D341Med (cell line): Measurements from ENCODE around the gene NDUFV1.
A peak's percentile ranks its signal among the peaks of the same experiment; 100 is the strongest.
"Not testable (repeated sequence)": the region's sequence is repeated elsewhere in the genome, so short reads cannot be mapped to it uniquely, and the experiment has no call there.

Source experiments
- DNase-seq: peaks from one replicate; pipeline ENCODE4 v3.0.0; 2012; ENCODE audit warnings: low spot score

NDUFV1 gene

GRCh38 chr11:67611704-67612587 lies 5.2 kb downstream of the NDUFV1 start:
- DNase-seq, result no peak

- no peak for DNase-seq
These were observed 6.0 kb downstream of the NDUFV1 start for GRCh38 chr11:67612751-67613150.

- no peak for DNase-seq
These were observed 6.7 kb downstream of the NDUFV1 start for GRCh38 chr11:67613313-67613959.

DNA sequence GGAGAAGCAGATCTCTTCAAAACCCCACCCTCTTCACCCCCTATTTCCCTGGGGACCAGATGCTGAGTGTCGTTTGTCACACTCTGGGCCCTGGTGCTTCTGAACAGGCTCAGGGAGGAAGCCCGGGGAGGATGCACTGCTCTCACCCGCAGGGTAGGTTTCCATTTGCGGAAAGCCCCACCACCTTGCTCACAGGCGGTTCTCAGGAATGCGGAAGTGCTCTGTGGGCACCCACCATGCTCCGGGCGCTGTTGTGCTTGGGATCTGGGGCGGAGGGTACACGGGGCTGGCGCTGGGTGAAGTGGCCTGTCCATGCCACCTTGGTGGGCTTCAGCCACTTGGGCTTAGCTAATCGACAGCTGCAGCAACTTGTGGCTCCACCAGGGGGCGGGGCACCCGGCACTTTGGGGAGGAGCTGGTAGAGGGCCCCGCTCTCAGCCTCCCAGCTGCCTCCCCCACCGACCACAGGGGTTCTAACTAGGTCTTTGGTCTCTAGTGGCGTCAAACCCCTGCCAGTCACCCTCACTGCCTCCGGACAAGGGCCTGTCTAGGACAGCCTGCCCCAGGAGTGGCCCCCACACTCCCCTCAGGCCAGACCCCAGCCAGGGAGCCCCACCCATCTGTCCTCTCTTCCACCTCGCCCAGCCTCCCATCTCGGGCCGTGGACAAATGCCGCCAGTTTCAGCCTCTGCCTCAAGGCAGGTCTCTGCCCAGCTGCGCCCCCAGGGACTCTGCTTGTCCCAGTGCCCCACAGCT lies 7.4 kb downstream of the NDUFV1 start:
- DNase-seq, result peak; percentile 78

- peak; percentile 78 for DNase-seq
These were observed 8.3 kb downstream of the NDUFV1 start for GRCh38 chr11:67614730-67615714.

DNA sequence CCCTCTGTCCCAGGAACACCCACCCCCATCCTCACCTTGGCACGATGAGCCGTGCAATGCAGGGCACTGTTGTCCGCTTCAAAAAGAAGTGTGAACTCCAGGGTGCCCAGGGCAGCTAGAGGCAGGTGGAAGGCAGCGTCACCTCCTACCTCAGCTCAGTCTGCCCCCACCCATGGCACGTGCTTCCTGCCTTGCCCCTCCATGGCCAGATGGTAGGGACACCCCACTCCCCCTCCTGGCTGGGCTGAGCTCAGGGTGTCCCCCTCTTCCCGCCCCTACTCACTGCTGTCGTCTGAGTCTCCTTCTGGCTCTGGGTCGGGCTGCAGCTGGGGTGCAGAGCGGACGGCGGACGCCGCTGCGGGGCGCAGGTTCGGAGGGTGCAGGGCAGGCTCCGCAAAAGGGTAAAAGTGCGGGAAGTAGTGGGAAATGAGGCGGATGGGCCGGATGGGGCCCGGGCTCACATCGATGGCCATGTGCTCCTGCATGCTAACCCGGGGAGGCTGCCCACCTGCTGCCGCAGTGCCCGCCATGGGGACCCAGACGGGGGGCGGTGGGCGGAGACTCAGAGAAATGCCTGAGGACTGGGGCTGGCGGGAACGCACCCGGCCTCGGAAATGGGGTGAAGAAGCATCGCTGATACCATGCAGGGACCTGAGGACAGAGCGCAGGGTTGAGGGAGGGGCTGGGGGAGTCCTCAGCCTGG lies 9.1 kb downstream of the NDUFV1 start:
- no peak for DNase-seq

DNA sequence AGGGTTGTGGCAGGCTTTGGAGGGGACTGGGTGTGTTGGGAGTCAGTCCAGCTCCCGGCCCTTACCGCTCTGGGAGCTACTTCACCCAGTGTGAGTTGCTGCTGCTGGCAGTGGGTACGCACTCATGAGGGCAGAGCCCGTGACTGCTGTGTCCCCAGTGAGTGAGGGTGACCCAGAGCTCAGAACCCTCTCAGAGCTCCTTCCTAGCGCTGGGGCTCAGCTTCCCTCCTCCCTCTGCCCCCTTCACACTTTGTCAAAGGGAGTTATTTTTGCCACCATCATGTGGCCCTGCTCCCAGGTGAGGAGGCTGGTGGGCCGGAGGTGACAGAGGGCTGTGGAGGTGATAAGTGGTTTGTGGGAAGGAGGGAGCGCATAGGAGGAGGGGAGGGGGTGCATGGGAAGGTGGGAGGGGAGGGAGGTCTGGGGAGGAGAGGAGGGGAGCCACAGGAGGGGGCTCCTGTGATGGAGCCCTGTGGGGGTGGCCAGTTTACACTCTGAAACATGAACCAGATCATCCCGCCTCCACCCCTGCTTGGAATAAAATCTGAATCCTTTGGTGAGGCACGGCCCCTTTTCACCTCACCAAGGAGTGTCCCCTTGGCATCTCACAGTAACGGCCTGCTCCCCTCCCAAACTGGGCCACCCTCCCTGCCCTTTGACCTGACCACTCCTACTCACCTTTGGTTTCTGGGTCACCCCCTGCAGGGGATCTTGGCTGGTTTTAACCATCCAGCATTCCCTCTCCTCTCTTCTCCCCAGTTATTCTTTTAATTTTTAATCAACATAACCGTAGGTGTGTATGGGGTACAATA lies 9.9 kb downstream of the NDUFV1 start:
- DNase-seq, result no peak

- no peak for DNase-seq
These were observed 10.7 kb downstream of the NDUFV1 start for GRCh38 chr11:67617243-67617953.

- DNase-seq, result not testable (repeated sequence)
These were observed 12.3 kb downstream of the NDUFV1 start for GRCh38 chr11:67618901-67619659.

DNA sequence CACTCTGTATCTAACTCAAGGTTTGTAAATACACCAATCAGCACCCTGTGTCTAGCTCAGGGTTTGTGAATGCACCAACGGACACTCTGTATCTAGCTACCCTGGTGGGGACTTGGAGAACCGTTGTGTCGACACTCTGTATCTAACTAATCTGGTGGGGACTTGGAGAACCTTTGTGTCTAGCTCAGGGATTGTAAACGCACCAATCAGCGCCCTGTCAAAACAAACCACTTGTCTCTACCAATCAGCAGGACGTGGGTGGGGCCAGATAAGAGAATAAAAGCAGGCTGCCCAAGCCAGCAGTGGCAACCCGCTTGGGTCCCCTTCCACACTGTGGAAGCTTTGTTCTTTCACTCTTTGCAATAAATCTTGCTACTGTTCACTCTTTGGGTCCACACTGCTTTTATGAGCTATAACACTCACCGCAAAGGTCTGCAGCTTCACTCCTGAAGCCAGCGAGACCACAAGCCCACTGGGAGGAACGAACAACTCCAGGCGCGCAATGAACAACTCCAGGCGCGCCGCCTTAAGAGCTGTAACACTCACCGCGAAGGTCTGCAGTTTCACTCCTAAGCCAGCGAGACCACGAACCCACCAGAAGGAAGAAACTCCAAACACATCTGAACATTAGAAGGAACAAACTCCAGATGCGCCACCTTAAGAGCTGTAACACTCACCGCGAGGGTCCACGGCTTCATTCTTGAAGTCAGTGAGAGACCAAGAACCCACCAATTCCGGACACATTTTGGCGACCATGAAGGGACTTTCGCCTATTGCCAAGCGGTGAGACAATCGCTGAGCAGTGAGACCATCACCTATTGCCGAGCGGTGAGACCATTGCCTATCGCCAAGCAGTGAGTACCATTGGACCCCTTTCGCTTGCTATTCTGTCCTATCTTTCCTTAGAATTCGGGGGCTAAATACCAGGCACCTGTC lies 13.2 kb downstream of the NDUFV1 start:
- not testable (repeated sequence) for DNase-seq

- DNase-seq, result not testable (repeated sequence)
These were observed 13.9 kb downstream of the NDUFV1 start for GRCh38 chr11:67620621-67621020.

- DNase-seq, result not testable (repeated sequence)
These were observed 15.2 kb downstream of the NDUFV1 start for GRCh38 chr11:67621928-67622327.

- DNase-seq, result not testable (repeated sequence)
These were observed 16.2 kb downstream of the NDUFV1 start for GRCh38 chr11:67622905-67623304.

DNA sequence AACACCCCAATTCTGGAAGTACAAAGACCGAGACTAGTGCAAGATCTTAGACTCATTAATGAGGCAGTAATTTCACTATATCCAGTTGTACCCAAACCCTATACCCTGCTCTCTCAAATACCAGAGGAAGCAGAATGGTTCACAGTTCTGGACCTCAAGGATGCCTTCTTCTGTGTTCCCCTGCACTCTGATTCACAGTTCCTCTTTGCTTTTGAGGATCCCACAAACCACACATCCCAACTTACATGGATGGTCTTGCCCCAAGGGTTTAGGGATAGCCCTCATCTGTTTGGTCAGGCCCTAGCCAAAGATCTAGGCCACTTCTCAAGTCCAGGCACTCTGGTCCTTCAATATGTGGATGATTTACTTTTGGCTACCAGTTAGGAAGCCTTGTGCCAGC lies 17.1 kb downstream of the NDUFV1 start:
- DNase-seq, result not testable (repeated sequence)

DNA sequence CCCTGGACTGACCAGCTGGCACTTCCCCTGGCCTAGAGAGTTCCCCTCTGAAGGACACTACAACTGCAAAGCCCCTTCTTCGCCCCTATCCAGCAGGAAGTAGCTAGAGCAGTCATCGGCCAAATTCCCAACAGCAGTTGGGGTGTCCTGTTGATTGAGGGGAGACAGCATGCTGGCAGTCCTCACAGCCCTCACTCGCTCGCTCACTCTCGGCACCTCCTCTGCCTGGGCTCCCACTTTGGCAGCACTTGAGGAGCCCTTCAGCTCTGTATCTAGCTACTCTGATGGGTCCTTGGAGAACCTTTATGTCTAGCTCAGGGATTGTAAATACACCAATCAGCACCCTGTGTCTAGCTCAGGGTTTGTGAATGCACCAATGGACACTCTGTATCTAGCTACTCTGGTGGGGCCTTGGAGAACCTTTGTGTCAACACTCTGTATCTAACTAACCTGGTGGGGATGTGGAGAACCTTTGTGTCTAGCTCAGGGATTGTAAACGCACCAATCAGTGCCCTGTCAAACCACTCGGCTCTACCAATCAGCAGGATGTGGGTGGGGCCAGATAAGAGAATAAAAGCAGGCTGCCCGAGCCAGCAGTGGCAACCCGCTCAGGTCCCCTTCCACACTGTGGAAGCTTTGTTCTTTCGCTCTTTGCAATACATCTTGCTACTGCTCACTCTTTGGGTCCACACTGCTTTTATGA lies 19.5 kb downstream of the NDUFV1 start:
- DNase-seq, result not testable (repeated sequence)

DNA sequence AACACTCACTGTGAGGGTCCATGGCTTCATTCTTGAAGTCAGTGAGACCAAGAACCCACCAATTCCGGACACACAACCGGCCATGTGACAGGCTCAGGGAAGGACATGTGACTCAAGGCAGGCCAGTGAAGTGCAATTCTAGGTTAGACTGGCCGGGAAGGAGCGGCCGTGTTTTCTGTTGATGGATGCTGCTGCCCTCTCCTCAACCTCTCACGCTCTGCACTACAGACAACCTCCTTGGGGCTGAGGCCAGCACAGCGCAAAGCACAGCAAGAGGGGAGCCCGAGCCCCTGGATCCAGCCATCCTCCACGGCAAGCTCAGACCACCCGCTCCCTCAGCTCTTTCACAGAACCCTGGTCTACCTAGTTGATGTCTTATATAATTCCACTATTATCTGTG lies 20.2 kb downstream of the NDUFV1 start:
- no peak for DNase-seq

DNA sequence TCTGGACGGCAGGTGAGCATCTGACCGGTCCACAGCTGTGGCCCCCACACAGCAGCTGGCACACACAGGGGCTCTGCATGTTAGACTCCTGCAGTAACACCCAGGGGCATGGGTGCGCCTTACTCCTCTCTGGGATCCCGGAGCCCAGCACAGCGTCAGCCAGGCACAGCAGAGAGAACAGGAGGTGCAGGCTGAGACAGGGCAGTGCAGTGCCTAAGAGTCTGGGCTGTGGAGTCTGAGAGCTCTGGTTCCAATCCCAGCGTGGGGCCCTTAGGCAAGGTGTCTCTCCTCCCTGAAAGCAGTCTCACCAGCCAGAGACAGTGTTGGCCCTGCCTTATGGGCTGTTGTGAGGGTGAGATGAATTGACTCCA lies 20.7 kb downstream of the NDUFV1 start:
- no peak for DNase-seq
